ENCODE results near the gene TBPL1.

The TBPL1 gene

DNA sequence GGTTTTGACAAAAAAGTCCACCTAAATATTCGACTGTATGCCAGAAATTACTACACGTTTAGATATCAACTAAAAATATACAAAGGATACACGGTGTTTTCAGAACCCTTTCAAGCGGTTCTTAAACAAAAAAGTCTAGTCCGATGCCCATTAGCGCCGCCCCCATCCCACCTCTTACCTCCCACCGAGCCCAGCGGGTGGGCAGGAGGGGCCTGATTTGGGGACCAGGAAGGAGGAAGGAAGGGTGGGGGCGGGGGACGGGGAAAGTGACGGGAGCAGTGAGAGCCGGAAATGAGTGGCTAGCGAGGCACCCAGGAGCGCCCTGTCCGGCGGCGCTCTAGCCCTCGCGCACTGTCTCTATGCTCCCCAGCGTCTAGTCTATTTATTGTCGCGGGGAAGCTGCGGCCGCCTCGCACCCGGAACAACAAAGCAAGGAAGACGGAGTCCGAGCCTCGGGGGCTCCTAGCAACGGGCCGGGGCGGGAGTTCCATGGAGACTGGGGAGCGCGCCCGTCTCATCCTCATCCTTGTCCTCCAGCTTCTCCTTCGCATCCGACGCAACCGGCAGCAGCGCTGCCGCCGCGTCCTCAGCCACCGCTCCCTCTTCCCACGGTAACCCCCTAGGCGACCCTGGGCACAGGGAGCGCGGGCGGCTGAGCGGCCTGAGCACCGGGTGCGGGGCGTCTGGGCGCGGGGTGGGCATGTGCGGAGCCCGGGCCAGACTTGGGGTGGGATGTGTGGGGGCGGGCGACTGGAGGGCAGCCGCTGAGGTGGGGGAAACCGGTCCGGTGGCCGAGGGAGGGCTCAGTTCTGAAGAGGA lies at the start of gene TBPL1:
Gene TBPL1 (plus strand): TSS at position 410 of the 819 bp plus-strand sequence. CDS start 26,902 bp downstream, outside the sequence.
- peak; percentile 94 for DNase-seq (ENCODE audit: low spot score)
- TF ChIP-seq, protein P1, sequence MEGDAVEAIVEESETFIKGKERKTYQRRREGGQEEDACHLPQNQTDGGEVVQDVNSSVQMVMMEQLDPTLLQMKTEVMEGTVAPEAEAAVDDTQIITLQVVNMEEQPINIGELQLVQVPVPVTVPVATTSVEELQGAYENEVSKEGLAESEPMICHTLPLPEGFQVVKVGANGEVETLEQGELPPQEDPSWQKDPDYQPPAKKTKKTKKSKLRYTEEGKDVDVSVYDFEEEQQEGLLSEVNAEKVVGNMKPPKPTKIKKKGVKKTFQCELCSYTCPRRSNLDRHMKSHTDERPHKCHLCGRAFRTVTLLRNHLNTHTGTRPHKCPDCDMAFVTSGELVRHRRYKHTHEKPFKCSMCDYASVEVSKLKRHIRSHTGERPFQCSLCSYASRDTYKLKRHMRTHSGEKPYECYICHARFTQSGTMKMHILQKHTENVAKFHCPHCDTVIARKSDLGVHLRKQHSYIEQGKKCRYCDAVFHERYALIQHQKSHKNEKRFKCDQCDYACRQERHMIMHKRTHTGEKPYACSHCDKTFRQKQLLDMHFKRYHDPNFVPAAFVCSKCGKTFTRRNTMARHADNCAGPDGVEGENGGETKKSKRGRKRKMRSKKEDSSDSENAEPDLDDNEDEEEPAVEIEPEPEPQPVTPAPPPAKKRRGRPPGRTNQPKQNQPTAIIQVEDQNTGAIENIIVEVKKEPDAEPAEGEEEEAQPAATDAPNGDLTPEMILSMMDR (IDR thresholded peaks at IDR 0.05; ENCODE audit: extremely low read depth, missing control alignments): no peak

DNA sequence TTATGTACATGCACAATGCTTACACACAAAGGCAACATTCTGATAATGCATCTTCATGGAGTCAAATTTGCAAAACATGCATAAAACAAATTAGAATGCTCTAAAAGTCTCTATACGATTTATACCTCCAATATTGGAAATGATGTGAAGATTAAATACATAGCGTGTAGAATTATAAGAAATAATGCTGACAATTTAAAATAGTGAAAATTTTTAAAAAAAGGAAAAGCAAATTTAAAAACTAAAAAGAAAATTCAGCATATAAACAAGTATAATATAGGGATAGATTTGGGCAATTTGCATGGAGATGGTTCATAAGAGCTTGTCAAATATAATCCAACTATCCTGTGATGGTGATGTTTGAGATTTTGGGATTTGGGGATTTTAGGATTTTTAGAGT lies 49.2 kb upstream of the TBPL1 start:
- TF ChIP-seq, protein P1 (IDR thresholded peaks at IDR 0.05; ENCODE audit: extremely low read depth, missing control alignments): no peak
- DNase-seq (ENCODE audit: low spot score): no peak

DNA sequence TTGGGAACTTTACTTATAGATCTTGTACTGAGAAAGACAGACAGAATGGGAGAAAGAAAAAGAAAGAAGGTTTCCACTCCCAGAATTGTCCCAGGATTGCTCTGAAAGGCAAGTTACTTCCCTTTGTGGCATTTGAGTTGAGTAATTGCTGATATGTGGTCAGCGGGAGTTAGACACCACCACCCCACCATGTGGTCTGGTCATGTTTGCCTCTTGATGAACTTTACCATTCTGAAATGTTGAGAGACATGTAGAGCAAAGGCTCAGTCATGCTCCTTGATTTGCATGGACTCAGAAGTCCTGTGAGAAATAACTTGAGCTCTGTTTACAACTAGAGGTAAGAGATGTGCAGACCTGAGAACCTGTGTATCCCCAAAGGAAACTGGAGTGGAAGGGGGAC lies 47.0 kb upstream of the TBPL1 start:
- DNase-seq (ENCODE audit: low spot score): no peak

DNA sequence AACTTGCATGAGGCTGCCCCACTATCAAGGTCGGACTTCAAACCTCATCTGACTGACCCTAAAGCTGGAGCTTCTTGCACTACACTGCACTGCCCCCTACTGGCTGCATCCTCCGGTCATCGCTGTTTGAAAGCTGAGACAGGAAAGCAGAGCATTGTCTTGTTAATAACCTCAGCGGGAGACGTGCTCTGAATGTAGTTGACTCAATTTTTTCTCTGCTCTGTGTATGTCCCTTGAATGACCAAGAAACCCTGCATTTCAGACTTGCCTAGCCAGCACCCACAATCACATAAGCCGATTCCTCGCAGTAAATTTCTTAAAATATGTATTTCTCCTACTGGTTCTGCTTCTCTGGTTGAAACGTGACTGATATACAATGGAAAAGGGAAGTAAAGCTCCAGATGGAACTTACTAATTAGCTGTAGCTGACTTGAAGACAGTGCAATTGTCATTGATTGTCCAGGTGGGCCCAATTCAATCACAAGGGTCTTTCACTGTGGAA lies 36.3 kb upstream of the TBPL1 start:
- DNase-seq (ENCODE audit: low spot score): peak; percentile 52
- TF ChIP-seq, protein P1 (IDR thresholded peaks at IDR 0.05; ENCODE audit: extremely low read depth, missing control alignments): peak; percentile 91

More for the DNA sequence above, 47.0 kb upstream of the TBPL1 start:
- TF ChIP-seq, protein P1 (IDR thresholded peaks at IDR 0.05; ENCODE audit: extremely low read depth, missing control alignments): no peak

DNA sequence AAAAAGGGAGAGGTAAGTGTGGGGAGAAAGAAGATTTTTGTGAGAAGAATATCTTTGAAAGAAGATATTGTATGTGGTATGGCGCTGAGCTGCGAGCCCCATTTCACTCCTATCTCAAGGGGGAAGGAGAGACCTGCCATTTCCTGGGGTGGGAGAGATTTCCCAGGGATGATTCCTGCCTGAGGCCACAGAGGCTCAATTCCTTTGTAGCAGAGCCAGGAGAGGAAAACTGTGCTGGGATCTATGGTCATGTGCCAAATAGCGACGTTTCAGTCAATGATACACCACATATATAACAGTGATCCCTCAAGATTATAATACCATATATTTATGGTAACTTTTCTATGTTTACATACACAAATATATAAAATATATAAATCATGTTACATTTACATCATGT lies 35.2 kb upstream of the TBPL1 start:
- DNase-seq (ENCODE audit: low spot score): no peak
- TF ChIP-seq, protein P1 (IDR thresholded peaks at IDR 0.05; ENCODE audit: extremely low read depth, missing control alignments): no peak

DNA sequence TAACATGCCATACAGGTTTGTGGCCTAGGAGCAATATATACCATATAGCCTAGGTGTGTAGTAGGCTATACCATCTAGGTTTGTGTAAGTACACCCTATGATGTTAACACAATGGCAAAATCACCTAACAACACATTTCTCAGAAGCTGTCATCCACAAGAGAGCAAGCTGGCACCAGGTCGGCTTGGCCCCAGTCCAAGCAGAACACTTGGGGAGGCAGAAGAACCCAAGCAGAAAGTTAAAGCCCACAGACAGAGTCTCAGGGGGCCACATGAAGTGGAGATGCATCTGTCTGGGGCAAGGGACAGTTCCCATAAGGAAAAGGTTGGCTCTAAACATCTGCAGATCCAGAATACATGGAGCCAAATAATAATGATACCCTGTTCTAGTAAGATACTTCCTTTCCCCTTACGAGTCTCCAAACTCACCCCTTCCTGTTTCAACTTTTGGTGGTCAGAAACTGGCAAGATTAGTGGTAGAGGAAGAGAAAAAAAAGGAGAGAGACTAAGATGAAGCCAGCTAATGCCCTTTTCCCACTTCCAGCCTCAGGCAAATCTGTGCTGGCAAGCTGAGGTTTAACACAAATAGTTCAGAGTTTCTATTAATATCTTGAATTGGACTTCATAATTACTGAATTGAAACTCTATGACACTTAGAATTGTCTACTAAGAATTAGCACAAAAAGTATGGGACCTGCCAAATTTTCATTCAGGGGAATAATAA lies 34.7 kb upstream of the TBPL1 start:
- TF ChIP-seq, protein P1 (IDR thresholded peaks at IDR 0.05; ENCODE audit: extremely low read depth, missing control alignments): no peak
- no peak for DNase-seq (ENCODE audit: low spot score)

DNA sequence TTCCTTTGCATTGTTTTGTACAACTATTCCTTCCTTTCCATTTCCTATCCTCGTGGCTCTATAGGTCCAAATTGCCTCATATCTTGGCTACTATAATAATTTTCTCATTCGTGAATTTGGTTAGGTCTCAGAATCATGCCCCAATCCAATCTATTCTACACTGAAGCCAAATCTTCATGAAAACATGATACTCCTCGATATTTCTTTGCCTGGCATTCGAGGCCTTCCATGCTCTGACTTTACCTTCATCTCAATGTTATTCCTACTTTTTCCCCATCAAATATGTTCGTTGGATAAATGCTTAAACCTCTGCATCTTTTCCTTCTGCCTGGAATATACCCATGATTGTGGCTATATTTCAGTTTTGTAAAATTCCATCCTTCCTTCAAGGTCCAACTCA lies 33.7 kb upstream of the TBPL1 start:
- TF ChIP-seq, protein P1 (IDR thresholded peaks at IDR 0.05; ENCODE audit: extremely low read depth, missing control alignments): no peak
- DNase-seq (ENCODE audit: low spot score): no peak
